IPS-20b (cell line): ENCODE data around the gene SLC17A1.

ENCODE experiments used
- H3K27ac ChIP-seq: one replicate; pipeline ENCODE4 v1.5.1; 2013; ENCODE audit warnings: low read length
- H3K27me3 ChIP-seq: 2 replicates; pipeline ENCODE4 v1.6.1; 2013; ENCODE audit warnings: mild to moderate bottlenecking, low read length, inconsistent platforms; ENCODE audit not compliant: insufficient read depth
- H3K36me3 ChIP-seq: 2 replicates; pipeline ENCODE4 v1.6.1; 2013; ENCODE audit warnings: low read depth, mild to moderate bottlenecking, inconsistent platforms, low read length, moderate library complexity; ENCODE audit not compliant: insufficient read depth
- H3K4me1 ChIP-seq: 2 replicates; pipeline ENCODE4 v1.6.1; 2013; ENCODE audit warnings: mild to moderate bottlenecking, control low read depth, inconsistent platforms, low read length, moderate library complexity; ENCODE audit not compliant: insufficient read depth
- H3K4me3 ChIP-seq: 2 replicates; pipeline ENCODE4 v1.5.1; 2013; ENCODE audit warnings: mild to moderate bottlenecking, low read length, inconsistent platforms
- H3K9ac ChIP-seq: 2 replicates; pipeline ENCODE4 v1.6.1; 2013; ENCODE audit warnings: low read depth, mild to moderate bottlenecking, inconsistent platforms, low read length, moderate library complexity
- H3K9me3 ChIP-seq: 2 replicates; pipeline ENCODE4 v1.6.1; 2013; ENCODE audit warnings: mild to moderate bottlenecking, low read depth, low read length, inconsistent platforms; ENCODE audit not compliant: insufficient read depth

The SLC17A1 gene

GRCh38 chr6:25830458-25830857 lies 1.4 kb downstream of the SLC17A1 start:
- Histone ChIP-seq H3K36me3 (no peaks in the 10 kb centered on the region), H3K27me3 (no peaks in the 10 kb centered on the region), H3K9ac (no peak overlapping the region), H3K4me3 (no peak overlapping the region), H3K9me3 (no peaks in the 10 kb centered on the region), H3K4me1 (no peaks in the 10 kb centered on the region), H3K27ac (no peak overlapping the region)

GRCh38 chr6:25829375-25829774 lies 2.5 kb downstream of the SLC17A1 start:
- no peak overlapping the region for H3K9ac ChIP-seq
- H3K36me3 ChIP-seq: no peaks in the 10 kb centered on the region
- H3K9me3 ChIP-seq: no peaks in the 10 kb centered on the region
- H3K27ac ChIP-seq: no peak overlapping the region
- no peaks in the 10 kb centered on the region for H3K4me1 ChIP-seq
- no peak overlapping the region for H3K4me3 ChIP-seq
- no peaks in the 10 kb centered on the region for H3K27me3 ChIP-seq

- Histone ChIP-seq H3K4me3 (no peak overlapping the region), H3K9ac (no peak overlapping the region), H3K27ac (no peak overlapping the region), H3K4me1 (peaks cover 2% of the 10 kb centered on the region; the same call in 1 of the 2 replicates), H3K9me3 (no peaks in the 10 kb centered on the region), H3K27me3 (no peaks in the 10 kb centered on the region), H3K36me3 (no peaks in the 10 kb centered on the region)
Measured at GRCh38 chr6:25821341-25821740, 10.5 kb downstream of the SLC17A1 start.

GRCh38 chr6:25816252-25816651 lies 15.6 kb downstream of the SLC17A1 start:
- Histone ChIP-seq H3K9me3 (no peaks in the 10 kb centered on the region), H3K36me3 (no peaks in the 10 kb centered on the region), H3K27me3 (no peaks in the 10 kb centered on the region), H3K4me1 (peaks cover 4% of the 10 kb centered on the region; the same call in 1 of the 2 replicates), H3K4me3 (no peak overlapping the region), H3K27ac (no peak overlapping the region), H3K9ac (no peak overlapping the region)

- no peaks in the 10 kb centered on the region for H3K27me3 ChIP-seq
- no peaks in the 10 kb centered on the region for H3K36me3 ChIP-seq
- H3K27ac ChIP-seq: no peak overlapping the region
- H3K9ac ChIP-seq: no peak overlapping the region
- no peaks in the 10 kb centered on the region for H3K9me3 ChIP-seq
- H3K4me3 ChIP-seq: no peak overlapping the region
- peaks cover 4% of the 10 kb centered on the region; the same call in 1 of the 2 replicates for H3K4me1 ChIP-seq
Measured at GRCh38 chr6:25815194-25815593, 16.7 kb downstream of the SLC17A1 start.

- no peaks in the 10 kb centered on the region for H3K36me3 ChIP-seq
- H3K4me3 ChIP-seq: no peak overlapping the region
- peaks cover 4% of the 10 kb centered on the region; the same call in 1 of the 2 replicates for H3K4me1 ChIP-seq
- no peaks in the 10 kb centered on the region for H3K9me3 ChIP-seq
- no peak overlapping the region for H3K27ac ChIP-seq
- no peaks in the 10 kb centered on the region for H3K27me3 ChIP-seq
- H3K9ac ChIP-seq: no peak overlapping the region
Measured at GRCh38 chr6:25804804-25805203, 27.0 kb downstream of the SLC17A1 start.

GRCh38 chr6:25801436-25801835 lies 30.4 kb downstream of the SLC17A1 start:
- Histone ChIP-seq H3K9me3 (no peaks in the 10 kb centered on the region), H3K4me3 (no peak overlapping the region)

GRCh38 chr6:25794784-25795183 lies 37.1 kb downstream of the SLC17A1 start:
- H3K27ac ChIP-seq: no peak overlapping the region
- no peaks in the 10 kb centered on the region for H3K4me1 ChIP-seq
- H3K4me3 ChIP-seq: no peak overlapping the region
- H3K9ac ChIP-seq: no peak overlapping the region
- H3K9me3 ChIP-seq: no peaks in the 10 kb centered on the region
- H3K27me3 ChIP-seq: no peaks in the 10 kb centered on the region
- no peaks in the 10 kb centered on the region for H3K36me3 ChIP-seq

More at GRCh38 chr6:25801436-25801835, 30.4 kb downstream of the SLC17A1 start:
- Histone ChIP-seq H3K4me1 (peaks cover 4% of the 10 kb centered on the region; the same call in 1 of the 2 replicates), H3K27ac (no peak overlapping the region), H3K27me3 (no peaks in the 10 kb centered on the region), H3K36me3 (no peaks in the 10 kb centered on the region), H3K9ac (no peak overlapping the region)

GRCh38 chr6:25793970-25794369 lies 37.9 kb downstream of the SLC17A1 start:
- H3K4me1 ChIP-seq: no peaks in the 10 kb centered on the region
- H3K36me3 ChIP-seq: no peaks in the 10 kb centered on the region
- H3K27ac ChIP-seq: no peak overlapping the region
- H3K9me3 ChIP-seq: no peaks in the 10 kb centered on the region
- no peak overlapping the region for H3K4me3 ChIP-seq
- no peak overlapping the region for H3K9ac ChIP-seq
- H3K27me3 ChIP-seq: no peaks in the 10 kb centered on the region

- Histone ChIP-seq H3K27me3 (no peaks in the 10 kb centered on the region), H3K9ac (no peak overlapping the region), H3K9me3 (no peaks in the 10 kb centered on the region), H3K27ac (no peak overlapping the region), H3K4me1 (no peaks in the 10 kb centered on the region), H3K4me3 (no peak overlapping the region), H3K36me3 (no peaks in the 10 kb centered on the region)
Measured at GRCh38 chr6:25792016-25792415, 39.8 kb downstream of the SLC17A1 start.

GRCh38 chr6:25789475-25789874 lies 42.4 kb downstream of the SLC17A1 start:
- no peak overlapping the region for H3K27ac ChIP-seq
- H3K9ac ChIP-seq: no peak overlapping the region
- H3K27me3 ChIP-seq: no peaks in the 10 kb centered on the region
- H3K4me3 ChIP-seq: no peak overlapping the region
- H3K9me3 ChIP-seq: no peaks in the 10 kb centered on the region
- H3K36me3 ChIP-seq: no peaks in the 10 kb centered on the region
- no peaks in the 10 kb centered on the region for H3K4me1 ChIP-seq

- Histone ChIP-seq H3K27ac (no peak overlapping the region), H3K4me1 (no peaks in the 10 kb centered on the region), H3K9ac (no peak overlapping the region), H3K4me3 (no peak overlapping the region), H3K36me3 (no peaks in the 10 kb centered on the region), H3K27me3 (no peaks in the 10 kb centered on the region), H3K9me3 (no peaks in the 10 kb centered on the region)
Measured at GRCh38 chr6:25788305-25788922, 43.4 kb downstream of the SLC17A1 start.
